ENCODE results near the gene AKIRIN2. TPM values are rescaled to one million over a fixed set of nuclear protein-coding genes. Genes with fewer than 3 reads are reported as not detected.

The AKIRIN2 gene
- total RNA-seq, 4 donors from 2014 or later: 17.4 to 24.0 (median 21.7) TPM

DNA sequence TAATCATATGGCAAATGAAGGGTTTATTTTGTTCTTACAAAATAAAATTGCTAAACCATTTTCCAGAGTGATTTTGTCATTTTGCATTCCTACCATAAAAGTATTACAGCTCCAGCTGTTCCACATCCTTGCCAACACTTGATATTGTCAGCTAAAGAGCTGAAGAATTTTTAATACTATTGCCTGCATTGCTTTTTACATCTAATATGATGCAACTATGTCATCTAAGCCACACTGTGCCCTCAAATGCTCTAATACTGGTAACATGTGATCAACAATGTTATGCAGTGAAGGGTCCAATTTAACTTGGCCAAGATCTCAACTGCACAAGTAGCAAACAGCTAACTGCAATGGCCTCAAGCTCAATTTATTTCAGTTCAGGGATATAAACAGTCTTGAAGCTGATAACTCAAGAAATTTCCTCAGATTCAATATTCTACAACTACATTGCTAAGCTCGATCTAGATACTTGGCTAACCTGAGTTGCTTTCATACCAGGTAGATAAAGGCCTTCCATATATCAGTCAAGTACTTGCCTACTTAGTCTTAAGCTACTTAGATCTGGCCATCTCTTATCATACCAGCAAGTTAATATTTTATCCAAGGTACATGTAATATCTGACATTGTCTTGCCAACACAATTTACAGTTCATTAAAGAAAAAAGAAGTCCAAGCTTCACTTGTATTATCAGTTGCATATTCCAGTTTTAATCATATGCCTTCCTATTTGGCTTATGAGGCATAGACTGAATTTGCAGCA is 17.0 kb downstream of the AKIRIN2 start:
- peaks cover 0 to 8% (median 3%) of the 10 kb centered on the region in 4 donors for H3K36me3 ChIP-seq
- no peaks in the 10 kb centered on the region for H3K9me3 ChIP-seq
- H3K27me3 ChIP-seq: no peaks in the 10 kb centered on the region
- TF ChIP-seq POLR2AphosphoS5 (IDR thresholded peaks at IDR 0.05) (no peak), POLR2A (IDR thresholded peaks at IDR 0.05; ENCODE audit: low read depth) (no peak), EP300 (IDR thresholded peaks at IDR 0.05) (no peak), CTCF (IDR thresholded peaks at IDR 0.05) (no peak)
- peaks cover 19 to 84% (median 66%) of the 10 kb centered on the region in 4 donors for H3K4me1 ChIP-seq
- intact Hi-C loops (cut with DNase I): loop anchor here (10.0 kb wide), 1 partner anchor 90 kb away; the partner anchor contains the start of gene ORC3
- no peak overlapping the region for H3K4me3 ChIP-seq
- no peak overlapping the region for H3K27ac ChIP-seq (replicated peaks in 1 of 4)
- DNase-seq (ENCODE audit: extremely low spot score): no peak
- 100% methylated on average over 1 of the region's 1 CpG for WGBS

DNA sequence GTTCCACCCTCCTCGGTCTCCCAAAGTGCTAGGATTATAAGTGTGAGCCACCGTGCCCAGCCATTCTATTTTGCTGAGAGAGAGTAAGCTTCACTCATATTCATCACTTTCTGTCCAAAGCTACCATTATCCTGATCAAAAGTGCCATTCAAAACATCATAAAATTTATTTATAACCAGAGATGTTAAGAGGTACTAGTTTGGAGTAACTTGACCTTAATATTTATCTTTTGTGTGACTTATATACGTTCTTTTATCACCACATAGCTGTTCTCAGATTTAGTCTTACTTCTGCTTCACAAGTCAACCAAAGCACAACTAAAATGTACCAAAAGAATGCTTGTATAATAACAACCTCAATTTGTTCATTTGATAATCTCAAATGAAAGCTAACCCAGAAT is 18.1 kb downstream of the AKIRIN2 start:
- intact Hi-C loops (cut with DNase I): loop anchor here (10.0 kb wide), 1 partner anchor 89 kb away; the partner anchor contains the start of gene ORC3
- TF ChIP-seq POLR2AphosphoS5 (IDR thresholded peaks at IDR 0.05) (no peak), POLR2A (IDR thresholded peaks at IDR 0.05; ENCODE audit: low read depth) (no peak), CTCF (IDR thresholded peaks at IDR 0.05) (no peak), EP300 (IDR thresholded peaks at IDR 0.05) (no peak)
- DNase-seq (ENCODE audit: extremely low spot score): no peak
- no peaks in the 10 kb centered on the region for H3K27me3 ChIP-seq
- no peak overlapping the region for H3K27ac ChIP-seq (replicated peaks in 1 of 4)
- H3K4me3 ChIP-seq: no peak overlapping the region
- WGBS: 88% methylated on average over 3 of the region's 3 CpGs
- H3K9me3 ChIP-seq: no peaks in the 10 kb centered on the region
- peaks cover 19 to 72% (median 55%) of the 10 kb centered on the region in 4 donors for H3K4me1 ChIP-seq
- peaks cover 0 to 13% (median 8%) of the 10 kb centered on the region in 4 donors for H3K36me3 ChIP-seq

DNA sequence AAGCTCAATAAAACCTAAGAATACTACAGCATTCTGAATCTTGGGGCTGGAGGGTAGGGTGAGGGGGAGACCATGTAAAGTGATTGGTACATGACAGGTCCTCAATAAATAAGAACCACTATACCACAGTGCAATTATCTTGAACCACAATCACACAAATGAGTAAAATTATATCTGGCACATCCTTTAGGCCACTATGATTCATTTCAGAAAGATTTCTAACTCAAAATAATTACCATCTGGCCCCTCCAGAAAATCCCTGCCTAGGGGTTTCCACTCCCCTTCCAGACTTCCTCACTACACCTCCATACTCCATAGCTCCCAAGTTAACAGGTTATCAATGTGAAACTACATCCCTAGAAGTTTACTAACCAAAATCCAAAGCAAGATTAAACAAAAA is 19.7 kb downstream of the AKIRIN2 start:
- Histone ChIP-seq H3K36me3 (peaks cover 0 to 25% (median 17%) of the 10 kb centered on the region in 4 donors), H3K4me1 (peaks cover 15 to 56% (median 39%) of the 10 kb centered on the region in 4 donors), H3K27me3 (no peaks in the 10 kb centered on the region), H3K27ac (replicated peaks in 1 of 4) (no peak overlapping the region), H3K9me3 (no peaks in the 10 kb centered on the region), H3K4me3 (no peak overlapping the region)
- TF ChIP-seq CTCF (IDR thresholded peaks at IDR 0.05) (no peak), EP300 (IDR thresholded peaks at IDR 0.05) (no peak), POLR2AphosphoS5 (IDR thresholded peaks at IDR 0.05) (no peak), POLR2A (IDR thresholded peaks at IDR 0.05; ENCODE audit: low read depth) (no peak)
- DNase-seq (ENCODE audit: extremely low spot score): no peak
- intact Hi-C loops (cut with DNase I): loop anchor here (10.0 kb wide), 1 partner anchor 88 kb away; the partner anchor contains the start of gene ORC3

GRCh38 chr6:87675004-87675681 is 26.9 kb downstream of the AKIRIN2 start:
- Histone ChIP-seq H3K27me3 (no peaks in the 10 kb centered on the region), H3K4me3 (no peak overlapping the region), H3K36me3 (peaks cover 0 to 81% (median 57%) of the 10 kb centered on the region in 4 donors), H3K27ac (replicated peaks in 1 of 4) (no peak overlapping the region), H3K9me3 (no peaks in the 10 kb centered on the region), H3K4me1 (peaks cover 0 to 11% (median 6%) of the 10 kb centered on the region in 4 donors)
- DNase-seq (ENCODE audit: extremely low spot score): no peak
- intact Hi-C loops (cut with DNase I): no loop called here
- WGBS: 56% methylated on average over 4 of the region's 4 CpGs
- TF ChIP-seq POLR2A (IDR thresholded peaks at IDR 0.05; ENCODE audit: low read depth) (no peak), CTCF (IDR thresholded peaks at IDR 0.05) (no peak), POLR2AphosphoS5 (IDR thresholded peaks at IDR 0.05) (no peak), EP300 (IDR thresholded peaks at IDR 0.05) (no peak)
